DOHH2 (cell line): Measurements from ENCODE around the gene PDE7B.

Source experiments
- H3F3A ChIP-seq: fragments of 200-600 bp; sonication (generic), shearing (Covaris generic); 2 replicates; pipeline ENCODE4 v1.6.0; 2016; ENCODE audit warnings: antibody characterized with exemption, mild to moderate bottlenecking; ENCODE audit not compliant: control insufficient read depth, insufficient read depth
- H3K27ac ChIP-seq: fragments of 200-600 bp; sonication (generic); 2 replicates; pipeline ENCODE4 v1.5.1; 2014; ENCODE audit warnings: low read depth, mild to moderate bottlenecking, low read length, moderate library complexity
- H3K27me3 ChIP-seq: fragments of 200-600 bp; sonication (generic); 2 replicates; pipeline ENCODE4 v1.6.1; 2014; ENCODE audit warnings: mild to moderate bottlenecking, low read length, mixed read lengths; ENCODE audit not compliant: control insufficient read depth
- H3K36me3 ChIP-seq: fragments of 200-600 bp; sonication (generic); 2 replicates; pipeline ENCODE4 v1.6.1; 2014; ENCODE audit warnings: mild to moderate bottlenecking, low read length, moderate library complexity, mixed read lengths; ENCODE audit not compliant: control insufficient read depth
- H3K4me1 ChIP-seq: fragments of 200-600 bp; sonication (generic); 2 replicates; pipeline ENCODE4 v1.6.1; 2014; ENCODE audit warnings: mild to moderate bottlenecking, low read length, mixed read lengths; ENCODE audit not compliant: control insufficient read depth
- H3K4me2 ChIP-seq: fragments of 200-600 bp; sonication (generic); 2 replicates; pipeline ENCODE4 v1.6.0; 2014; ENCODE audit warnings: mild to moderate bottlenecking, low read length, moderate library complexity
- H3K4me3 ChIP-seq: fragments of 200-600 bp; sonication (generic); 2 replicates; pipeline ENCODE4 v1.5.1; 2014; ENCODE audit warnings: mild to moderate bottlenecking, low read length, mixed read lengths
- H3K79me2 ChIP-seq: fragments of 200-600 bp; sonication (generic); 2 replicates; pipeline ENCODE4 v1.6.1; 2014; ENCODE audit warnings: mild to moderate bottlenecking, low read length, mixed read lengths; ENCODE audit not compliant: control insufficient read depth
- H3K9me2 ChIP-seq: fragments of 200-600 bp; sonication (generic); replicated peaks from 2 replicates; pipeline ENCODE4 v1.6.1; 2014; ENCODE audit warnings: mild to moderate bottlenecking, low read length, mixed read lengths; ENCODE audit not compliant: control insufficient read depth
- H3K9me3 ChIP-seq: fragments of 200-600 bp; sonication (generic); 2 replicates; pipeline ENCODE4 v1.6.1; 2014; ENCODE audit warnings: antibody characterized with exemption, low read length, mixed read lengths; ENCODE audit not compliant: control insufficient read depth, insufficient read depth
- H4K20me1 ChIP-seq: fragments of 200-600 bp; sonication (generic); 2 replicates; pipeline ENCODE4 v1.6.0; 2014; ENCODE audit warnings: low read depth, mild to moderate bottlenecking, antibody characterized with exemption, low read length, moderate library complexity; ENCODE audit not compliant: control insufficient read depth, insufficient read depth
- EZH2phosphoT487 ChIP-seq: fragments of 200-600 bp; sonication (generic); IDR thresholded peaks from 2 replicates; pipeline ENCODE4 v1.6.1; 2017; ENCODE audit warnings: borderline replicate concordance, mild to moderate bottlenecking, antibody characterized with exemption, low read length, moderate library complexity, mixed read lengths
- TF ChIP-seq, protein P1 (sequence below): fragments of 200-600 bp; sonication (generic); IDR thresholded peaks from one replicate; pipeline ENCODE4 v1.5.1; 2014; ENCODE audit warnings: antibody characterized with exemption, mild to moderate bottlenecking, low read depth, low read length; ENCODE audit not compliant: poor library complexity, severe bottlenecking

PDE7B gene

DNA sequence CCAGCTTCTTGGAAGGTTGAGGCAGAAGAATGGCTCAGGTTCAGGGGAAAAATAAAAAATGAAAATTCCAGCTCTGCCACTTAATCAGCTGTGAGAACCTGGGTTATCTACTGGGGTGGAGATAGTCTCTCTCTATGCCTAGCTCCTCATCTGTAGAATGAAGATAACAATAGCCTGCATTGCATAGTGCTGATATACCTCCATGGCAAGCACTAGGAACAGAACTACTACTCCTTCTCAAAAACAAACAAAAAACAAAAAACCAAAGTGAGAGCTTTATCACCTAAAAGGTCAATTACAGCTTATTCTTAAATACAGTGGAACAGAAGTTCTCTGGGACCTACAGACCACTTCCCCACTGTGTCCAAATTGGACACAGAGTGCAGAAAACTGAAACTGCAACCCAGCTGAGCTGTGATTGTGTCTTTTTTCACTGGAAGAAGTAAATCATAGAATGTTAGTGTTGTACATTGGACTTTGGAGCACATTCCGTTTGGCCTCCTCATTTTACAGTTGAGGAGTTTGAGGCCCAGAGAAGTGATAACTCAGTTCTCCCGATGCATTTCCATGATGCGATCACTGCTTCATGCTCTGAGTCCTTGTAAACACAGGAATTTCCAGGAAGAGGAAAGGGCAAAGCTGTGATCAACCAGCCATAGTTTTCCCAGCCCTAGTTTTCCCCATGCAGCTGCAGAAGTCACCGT lies 375.3 kb downstream of the PDE7B start:
- no peaks in the 10 kb centered on the region for H3K79me2 ChIP-seq
- 0 out of 2 replicates have a peak, but pooled peaks cover 3% of the 10 kb centered on the region for H4K20me1 ChIP-seq
- H3K27ac ChIP-seq = no peak overlapping the region
- H3K27me3 ChIP-seq = no peaks in the 10 kb centered on the region
- H3K36me3 ChIP-seq = peaks cover 19% of the 10 kb centered on the region
- TF ChIP-seq, protein P1, sequence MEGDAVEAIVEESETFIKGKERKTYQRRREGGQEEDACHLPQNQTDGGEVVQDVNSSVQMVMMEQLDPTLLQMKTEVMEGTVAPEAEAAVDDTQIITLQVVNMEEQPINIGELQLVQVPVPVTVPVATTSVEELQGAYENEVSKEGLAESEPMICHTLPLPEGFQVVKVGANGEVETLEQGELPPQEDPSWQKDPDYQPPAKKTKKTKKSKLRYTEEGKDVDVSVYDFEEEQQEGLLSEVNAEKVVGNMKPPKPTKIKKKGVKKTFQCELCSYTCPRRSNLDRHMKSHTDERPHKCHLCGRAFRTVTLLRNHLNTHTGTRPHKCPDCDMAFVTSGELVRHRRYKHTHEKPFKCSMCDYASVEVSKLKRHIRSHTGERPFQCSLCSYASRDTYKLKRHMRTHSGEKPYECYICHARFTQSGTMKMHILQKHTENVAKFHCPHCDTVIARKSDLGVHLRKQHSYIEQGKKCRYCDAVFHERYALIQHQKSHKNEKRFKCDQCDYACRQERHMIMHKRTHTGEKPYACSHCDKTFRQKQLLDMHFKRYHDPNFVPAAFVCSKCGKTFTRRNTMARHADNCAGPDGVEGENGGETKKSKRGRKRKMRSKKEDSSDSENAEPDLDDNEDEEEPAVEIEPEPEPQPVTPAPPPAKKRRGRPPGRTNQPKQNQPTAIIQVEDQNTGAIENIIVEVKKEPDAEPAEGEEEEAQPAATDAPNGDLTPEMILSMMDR = no peak
- TF ChIP-seq EZH2phosphoT487 = no peak
- peak overlapping the region; percentile 30; the same call in 1 of the 2 replicates for H3K4me2 ChIP-seq
- peaks cover 7% of the 10 kb centered on the region for H3K4me1 ChIP-seq
- no peaks in the 10 kb centered on the region for H3F3A ChIP-seq
- H3K9me2 ChIP-seq = no peaks in the 10 kb centered on the region
- 0 out of 2 replicates have a peak overlapping the region, but pooled peaks have one; percentile 3 for H3K4me3 ChIP-seq
- H3K9me3 ChIP-seq = no peaks in the 10 kb centered on the region

DNA sequence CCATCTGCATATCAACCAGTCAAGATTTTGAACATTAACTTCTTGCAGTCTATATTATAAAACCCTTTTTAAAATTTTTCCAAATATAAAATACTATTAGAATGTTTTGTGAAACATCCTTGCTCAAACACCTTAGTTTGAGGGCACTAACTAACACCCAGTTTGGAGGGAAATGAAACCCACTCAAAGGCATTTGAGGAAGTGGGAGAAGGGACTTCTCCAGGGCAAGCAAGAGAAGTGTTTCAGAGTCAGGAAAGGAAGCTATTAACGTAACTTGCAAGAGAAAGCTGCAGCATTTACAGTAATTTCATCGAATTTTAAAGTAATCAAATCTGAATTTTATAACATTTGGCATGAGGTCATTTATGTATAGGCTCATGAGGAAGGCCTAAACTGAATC lies 377.3 kb downstream of the PDE7B start:
- TF ChIP-seq, protein P1 = no peak
- TF ChIP-seq EZH2phosphoT487 = no peak

DNA sequence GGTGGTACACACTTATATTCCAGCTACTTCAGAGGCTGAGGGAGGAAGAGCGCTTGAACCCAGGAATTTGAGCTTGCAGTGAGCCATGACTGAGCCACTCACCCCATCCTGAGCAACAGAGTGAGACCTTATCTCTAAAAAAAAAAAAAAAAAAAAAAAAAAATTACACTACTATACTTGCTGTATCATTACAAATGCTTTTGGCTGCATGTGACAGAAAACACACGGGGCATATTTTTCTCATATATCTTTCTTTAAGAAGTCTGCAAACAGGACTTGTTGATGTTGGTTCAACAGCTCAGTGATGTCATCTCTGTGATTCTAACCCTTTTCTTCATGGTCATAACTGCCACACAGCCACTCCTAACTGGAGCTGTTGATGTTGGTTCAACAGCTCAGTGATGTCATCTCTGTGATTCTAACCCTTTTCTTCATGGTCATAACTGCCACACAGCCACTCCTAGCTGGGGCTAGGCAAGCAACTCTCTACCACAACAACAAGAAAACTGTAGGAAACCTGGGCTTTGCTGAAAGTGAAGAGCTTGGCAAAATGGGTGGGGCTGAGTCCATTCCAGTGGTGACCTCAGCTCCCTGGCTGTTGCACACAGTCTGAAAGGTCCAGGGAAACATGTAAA lies 378.8 kb downstream of the PDE7B start:
- H3K4me3 ChIP-seq = no peak overlapping the region
- H3F3A ChIP-seq = no peaks in the 10 kb centered on the region
- H3K27me3 ChIP-seq = no peaks in the 10 kb centered on the region
- H3K9me2 ChIP-seq = no peaks in the 10 kb centered on the region
- no peak overlapping the region for H3K4me2 ChIP-seq
- no peaks in the 10 kb centered on the region for H3K79me2 ChIP-seq
- H3K4me1 ChIP-seq = peaks cover 7% of the 10 kb centered on the region
- 0 out of 2 replicates have a peak, but pooled peaks cover 3% of the 10 kb centered on the region for H4K20me1 ChIP-seq
- no peaks in the 10 kb centered on the region for H3K9me3 ChIP-seq
- peaks cover 46% of the 10 kb centered on the region for H3K36me3 ChIP-seq
- no peak overlapping the region for H3K27ac ChIP-seq
- TF ChIP-seq, protein P1 = no peak

More for the DNA sequence above, 377.3 kb downstream of the PDE7B start:
- H3F3A ChIP-seq = no peaks in the 10 kb centered on the region
- H3K79me2 ChIP-seq = no peaks in the 10 kb centered on the region
- H3K4me1 ChIP-seq = peaks cover 7% of the 10 kb centered on the region
- peaks cover 34% of the 10 kb centered on the region for H3K36me3 ChIP-seq
- H4K20me1 ChIP-seq = 0 out of 2 replicates have a peak, but pooled peaks cover 3% of the 10 kb centered on the region
- H3K27ac ChIP-seq = no peak overlapping the region
- H3K4me2 ChIP-seq = no peak overlapping the region
- no peaks in the 10 kb centered on the region for H3K27me3 ChIP-seq
- H3K9me3 ChIP-seq = no peaks in the 10 kb centered on the region
- no peak overlapping the region for H3K4me3 ChIP-seq
- no peaks in the 10 kb centered on the region for H3K9me2 ChIP-seq
